Measurements from ENCODE around the gene RFX7.
"Not testable (repeated sequence)": the region's sequence is repeated elsewhere in the genome, so short reads cannot be mapped to it uniquely, and the experiment has no call there.

The RFX7 gene

DNA sequence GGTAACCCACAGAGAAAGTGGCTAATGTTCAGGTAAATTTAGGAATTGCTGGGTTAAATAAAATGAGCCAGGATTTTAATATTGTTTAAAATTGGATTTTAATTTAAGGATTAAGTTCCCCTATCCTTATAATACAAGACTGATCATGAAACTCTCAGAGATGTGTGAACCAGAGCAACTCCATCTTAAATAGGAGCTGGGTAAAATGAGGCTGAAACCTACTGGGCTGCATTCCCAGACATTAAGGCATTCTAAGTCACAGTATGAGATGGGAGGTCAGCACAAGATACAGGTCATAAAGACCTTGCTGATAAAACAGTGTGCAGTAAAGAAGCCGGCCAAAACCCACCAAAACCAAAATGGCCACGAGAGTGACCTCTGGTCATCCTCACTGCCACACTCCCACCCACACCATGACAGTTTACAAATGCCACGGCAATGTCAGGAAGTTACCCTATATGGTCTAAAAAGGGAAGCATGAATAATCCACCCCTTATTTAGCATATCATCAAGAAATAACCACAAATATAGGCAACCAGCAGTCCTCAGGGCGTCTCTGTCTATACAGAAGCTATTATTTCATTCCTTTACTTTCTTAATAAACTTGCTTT, 40.3 kb downstream of the RFX7 start:
- not testable (repeated sequence) for H3K36me3 ChIP-seq (ENCODE audit: control insufficient read depth, insufficient read depth, low read length); H3K27ac ChIP-seq (ENCODE audit: low read depth, low read length); H3K9ac ChIP-seq (ENCODE audit: low read depth, low read length); H3K4me3 ChIP-seq (ENCODE audit: low read depth, low read length); H3K9me3 ChIP-seq (ENCODE audit: control insufficient read depth, insufficient read depth, low read length); H3K27me3 ChIP-seq (ENCODE audit: control insufficient read depth, insufficient read depth, low read length)
- peaks cover 26% of the 10 kb centered on the region for H3K4me1 ChIP-seq (ENCODE audit: control insufficient read depth, insufficient read depth, low read length)

DNA sequence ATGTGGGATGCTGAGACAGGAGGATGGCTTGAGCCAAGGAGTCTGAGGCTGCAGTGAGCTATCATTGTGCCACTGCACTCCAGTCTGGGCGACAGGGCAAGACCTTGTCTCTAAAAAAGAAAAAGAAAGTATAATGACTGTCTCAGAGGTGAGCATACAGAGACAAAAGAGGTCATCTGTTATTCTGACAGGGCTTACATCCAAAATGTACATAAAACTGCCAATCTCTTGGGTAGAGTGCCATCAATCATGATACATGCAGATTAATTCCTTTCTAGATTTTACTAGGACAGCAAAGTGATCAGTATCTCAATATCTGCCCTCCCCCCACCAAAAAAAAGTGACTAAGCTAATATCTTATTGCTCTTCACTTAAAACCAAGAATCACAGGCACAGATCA, 41.0 kb downstream of the RFX7 start:
- no peaks in the 10 kb centered on the region for H3K9me3 ChIP-seq (ENCODE audit: control insufficient read depth, insufficient read depth, low read length)
- no peak overlapping the region for H3K27ac ChIP-seq (ENCODE audit: low read depth, low read length)
- H3K4me3 ChIP-seq (ENCODE audit: low read depth, low read length) = no peak overlapping the region
- H3K4me1 ChIP-seq (ENCODE audit: control insufficient read depth, insufficient read depth, low read length) = peaks cover 19% of the 10 kb centered on the region
- H3K9ac ChIP-seq (ENCODE audit: low read depth, low read length) = no peak overlapping the region
- peaks cover 6% of the 10 kb centered on the region; the same call in 1 of the 2 replicates for H3K36me3 ChIP-seq (ENCODE audit: control insufficient read depth, insufficient read depth, low read length)
- H3K27me3 ChIP-seq (ENCODE audit: control insufficient read depth, insufficient read depth, low read length) = no peaks in the 10 kb centered on the region

DNA sequence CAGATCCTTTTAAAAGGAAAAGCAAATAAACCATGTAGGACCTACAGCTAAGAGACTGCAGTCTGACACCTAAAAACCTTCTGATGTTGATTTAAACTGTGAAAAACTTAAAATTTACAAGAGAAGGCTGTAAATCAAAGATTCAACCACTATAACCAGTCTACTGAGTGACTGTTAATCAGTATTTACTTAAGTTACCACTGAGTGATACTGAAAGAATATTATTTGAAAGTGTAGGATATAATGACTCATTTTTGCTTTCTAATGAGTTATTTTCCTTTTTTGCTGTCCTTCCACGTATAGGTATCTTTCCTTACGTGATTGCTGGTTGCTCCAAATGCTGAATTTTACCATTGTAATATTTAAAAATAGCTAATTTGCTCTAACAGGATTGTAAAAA, 44.6 kb downstream of the RFX7 start:
- Histone ChIP-seq H3K9ac (ENCODE audit: low read depth, low read length) (no peak overlapping the region), H3K27ac (ENCODE audit: low read depth, low read length) (no peak overlapping the region), H3K4me1 (ENCODE audit: control insufficient read depth, insufficient read depth, low read length) (no peaks in the 10 kb centered on the region), H3K9me3 (ENCODE audit: control insufficient read depth, insufficient read depth, low read length) (no peaks in the 10 kb centered on the region), H3K27me3 (ENCODE audit: control insufficient read depth, insufficient read depth, low read length) (no peaks in the 10 kb centered on the region), H3K36me3 (ENCODE audit: control insufficient read depth, insufficient read depth, low read length) (peaks cover 6% of the 10 kb centered on the region; the same call in 1 of the 2 replicates), H3K4me3 (ENCODE audit: low read depth, low read length) (no peak overlapping the region)

DNA sequence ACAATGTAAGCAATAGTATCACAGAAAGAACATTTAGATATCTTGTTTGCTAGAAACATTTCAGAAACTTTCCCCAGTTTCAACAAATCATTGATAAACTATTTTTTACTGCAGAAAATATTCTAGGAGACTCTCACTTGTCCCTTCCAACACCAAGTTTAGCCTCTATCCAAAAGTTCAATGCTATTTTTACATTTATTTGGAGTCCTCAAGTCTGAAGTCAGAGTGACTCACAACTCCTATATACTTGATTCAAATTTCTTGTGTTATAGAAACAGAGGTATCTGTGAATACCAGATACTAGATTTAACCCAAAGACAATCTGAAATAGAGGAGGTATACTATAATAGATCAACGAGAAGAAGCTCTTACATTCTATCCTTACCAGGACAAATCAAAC, 49.6 kb downstream of the RFX7 start:
- H3K9ac ChIP-seq (ENCODE audit: low read depth, low read length) = no peak overlapping the region
- no peak overlapping the region for H3K4me3 ChIP-seq (ENCODE audit: low read depth, low read length)
- H3K27ac ChIP-seq (ENCODE audit: low read depth, low read length) = no peak overlapping the region
- H3K4me1 ChIP-seq (ENCODE audit: control insufficient read depth, insufficient read depth, low read length) = no peaks in the 10 kb centered on the region
- no peaks in the 10 kb centered on the region for H3K27me3 ChIP-seq (ENCODE audit: control insufficient read depth, insufficient read depth, low read length)
- H3K36me3 ChIP-seq (ENCODE audit: control insufficient read depth, insufficient read depth, low read length) = no peaks in the 10 kb centered on the region
- no peaks in the 10 kb centered on the region for H3K9me3 ChIP-seq (ENCODE audit: control insufficient read depth, insufficient read depth, low read length)

DNA sequence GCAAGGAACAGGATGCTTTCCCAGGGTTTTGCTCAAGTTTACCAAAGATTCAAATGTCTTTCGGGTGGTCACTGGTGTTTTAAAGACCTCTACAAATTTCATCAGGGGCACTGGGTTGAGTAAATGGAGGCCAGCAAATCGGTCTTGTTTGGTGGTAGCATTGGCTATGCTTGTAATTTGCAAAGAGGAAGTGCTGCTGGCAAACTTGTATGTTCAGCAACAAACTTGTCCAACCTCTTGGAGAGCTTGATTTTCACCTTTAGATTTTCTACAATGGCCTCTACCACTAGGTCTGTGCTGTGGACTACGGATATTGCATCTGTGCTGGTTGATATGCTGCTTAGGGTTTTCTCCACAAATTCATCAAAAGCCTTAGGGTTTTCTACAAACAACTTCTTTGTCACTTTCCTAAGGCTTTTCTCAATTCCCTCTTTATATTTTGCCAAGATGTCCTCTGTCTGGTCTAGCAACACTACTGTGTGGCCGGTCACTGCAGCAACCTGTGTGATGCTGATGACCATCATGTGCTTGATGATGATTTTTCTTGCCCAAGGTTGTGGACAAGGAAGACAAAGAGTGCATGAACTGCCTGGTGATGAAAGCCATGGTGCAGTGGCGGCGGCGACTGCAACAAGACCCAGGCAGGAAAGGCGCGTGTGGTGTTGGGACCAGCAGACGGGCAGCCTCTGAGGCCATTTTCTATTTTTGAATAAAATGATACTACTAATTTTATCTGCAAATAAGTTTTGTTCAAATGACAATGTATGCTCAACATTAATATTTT, 50.8 kb downstream of the RFX7 start:
- Histone ChIP-seq H3K9ac (ENCODE audit: low read depth, low read length) (no peak overlapping the region), H3K4me3 (ENCODE audit: low read depth, low read length) (no peak overlapping the region), H3K27ac (ENCODE audit: low read depth, low read length) (no peak overlapping the region), H3K27me3 (ENCODE audit: control insufficient read depth, insufficient read depth, low read length) (no peaks in the 10 kb centered on the region), H3K4me1 (ENCODE audit: control insufficient read depth, insufficient read depth, low read length) (no peaks in the 10 kb centered on the region), H3K36me3 (ENCODE audit: control insufficient read depth, insufficient read depth, low read length) (no peaks in the 10 kb centered on the region), H3K9me3 (ENCODE audit: control insufficient read depth, insufficient read depth, low read length) (no peaks in the 10 kb centered on the region)

DNA sequence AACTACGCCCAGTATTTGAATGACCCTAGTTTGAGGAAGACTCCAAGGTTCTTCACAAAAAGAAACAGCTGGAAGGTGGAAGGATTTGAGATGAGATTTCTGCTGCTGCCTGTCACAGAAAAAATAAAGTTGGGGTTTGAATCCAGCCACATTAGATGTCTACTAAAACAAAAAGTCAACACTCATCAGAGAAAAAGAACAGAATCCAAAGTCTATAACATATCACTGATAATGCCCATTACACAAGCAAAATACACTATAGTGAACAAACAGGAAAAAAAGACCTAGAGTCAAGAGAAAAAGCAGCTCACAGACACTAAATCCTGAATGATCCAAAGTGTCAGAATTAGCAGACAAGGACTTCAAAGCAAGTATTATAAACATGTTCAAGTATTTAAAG, 56.0 kb downstream of the RFX7 start:
- Histone ChIP-seq H3K27ac (ENCODE audit: low read depth, low read length) (no peak overlapping the region), H3K4me1 (ENCODE audit: control insufficient read depth, insufficient read depth, low read length) (no peaks in the 10 kb centered on the region), H3K9ac (ENCODE audit: low read depth, low read length) (no peak overlapping the region), H3K36me3 (ENCODE audit: control insufficient read depth, insufficient read depth, low read length) (no peaks in the 10 kb centered on the region), H3K9me3 (ENCODE audit: control insufficient read depth, insufficient read depth, low read length) (no peaks in the 10 kb centered on the region), H3K27me3 (ENCODE audit: control insufficient read depth, insufficient read depth, low read length) (no peaks in the 10 kb centered on the region), H3K4me3 (ENCODE audit: low read depth, low read length) (no peak overlapping the region)

DNA sequence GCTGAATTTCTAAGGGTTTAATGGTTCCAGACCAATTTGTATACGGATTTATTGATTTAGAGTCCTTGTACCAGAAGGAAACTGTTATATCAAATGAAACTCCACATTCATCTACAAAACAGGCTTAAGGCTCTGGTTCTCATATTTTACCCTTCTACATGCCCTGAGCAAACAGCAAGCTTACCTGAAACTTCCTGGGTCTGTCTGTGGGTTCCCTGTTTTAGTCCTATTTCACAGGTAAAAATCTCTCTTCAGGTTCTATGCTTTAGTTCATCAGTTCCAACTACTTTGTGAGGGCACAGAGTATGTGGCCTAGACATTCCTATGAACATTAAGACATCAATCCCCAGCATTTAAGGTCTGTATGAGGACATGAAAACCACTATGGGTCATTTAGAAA, 57.7 kb downstream of the RFX7 start:
- no peak overlapping the region for H3K4me3 ChIP-seq (ENCODE audit: low read depth, low read length)
- no peaks in the 10 kb centered on the region for H3K9me3 ChIP-seq (ENCODE audit: control insufficient read depth, insufficient read depth, low read length)
- no peaks in the 10 kb centered on the region for H3K36me3 ChIP-seq (ENCODE audit: control insufficient read depth, insufficient read depth, low read length)
- H3K4me1 ChIP-seq (ENCODE audit: control insufficient read depth, insufficient read depth, low read length) = no peaks in the 10 kb centered on the region
- no peaks in the 10 kb centered on the region for H3K27me3 ChIP-seq (ENCODE audit: control insufficient read depth, insufficient read depth, low read length)
- no peak overlapping the region for H3K27ac ChIP-seq (ENCODE audit: low read depth, low read length)
- H3K9ac ChIP-seq (ENCODE audit: low read depth, low read length) = no peak overlapping the region

DNA sequence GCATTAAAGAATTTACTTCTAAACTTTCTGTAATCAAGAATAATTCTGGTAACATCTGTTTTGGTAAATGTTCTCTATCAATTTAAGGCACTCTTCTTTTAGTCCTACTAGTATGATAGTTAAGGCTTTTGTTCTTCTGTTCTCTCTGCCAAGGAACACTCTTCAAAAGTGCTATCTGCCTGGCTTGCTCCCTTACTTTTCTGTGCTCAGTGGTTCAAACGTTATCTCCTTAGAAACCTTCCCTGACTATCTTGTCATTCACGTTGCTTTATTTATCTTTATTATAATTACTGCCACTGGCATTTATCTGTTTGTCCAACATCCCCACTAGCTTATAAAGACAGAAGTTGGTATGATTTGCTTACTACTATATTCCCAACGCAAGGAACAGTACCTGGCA, 59.2 kb downstream of the RFX7 start:
- Histone ChIP-seq H3K9ac (ENCODE audit: low read depth, low read length) (no peak overlapping the region), H3K9me3 (ENCODE audit: control insufficient read depth, insufficient read depth, low read length) (no peaks in the 10 kb centered on the region), H3K27ac (ENCODE audit: low read depth, low read length) (no peak overlapping the region), H3K4me3 (ENCODE audit: low read depth, low read length) (no peak overlapping the region), H3K4me1 (ENCODE audit: control insufficient read depth, insufficient read depth, low read length) (no peaks in the 10 kb centered on the region), H3K36me3 (ENCODE audit: control insufficient read depth, insufficient read depth, low read length) (no peaks in the 10 kb centered on the region), H3K27me3 (ENCODE audit: control insufficient read depth, insufficient read depth, low read length) (no peaks in the 10 kb centered on the region)

DNA sequence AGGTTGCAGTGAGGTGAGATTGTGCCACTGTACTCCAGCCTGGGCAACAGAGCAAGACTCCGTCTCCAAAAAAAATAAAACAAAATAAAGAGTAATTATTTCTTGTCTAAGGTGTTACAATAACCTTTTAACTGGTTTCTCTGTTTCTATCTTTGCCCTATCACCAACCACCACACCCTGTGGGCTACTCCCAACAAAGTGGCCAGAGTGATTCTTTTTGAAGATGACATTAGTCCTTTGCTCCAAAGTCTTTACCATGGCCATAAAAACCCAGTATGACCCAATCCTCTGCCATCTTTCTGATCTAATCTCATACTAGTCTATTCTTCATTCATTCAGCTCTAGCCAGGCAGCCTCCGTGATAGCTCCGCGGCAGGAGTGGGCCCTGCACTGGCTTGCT, 62.8 kb downstream of the RFX7 start:
- no peaks in the 10 kb centered on the region for H3K9me3 ChIP-seq (ENCODE audit: control insufficient read depth, insufficient read depth, low read length)
- no peaks in the 10 kb centered on the region for H3K4me1 ChIP-seq (ENCODE audit: control insufficient read depth, insufficient read depth, low read length)
- H3K36me3 ChIP-seq (ENCODE audit: control insufficient read depth, insufficient read depth, low read length) = no peaks in the 10 kb centered on the region
- no peak overlapping the region for H3K27ac ChIP-seq (ENCODE audit: low read depth, low read length)
- H3K9ac ChIP-seq (ENCODE audit: low read depth, low read length) = no peak overlapping the region
- H3K27me3 ChIP-seq (ENCODE audit: control insufficient read depth, insufficient read depth, low read length) = no peaks in the 10 kb centered on the region
- no peak overlapping the region for H3K4me3 ChIP-seq (ENCODE audit: low read depth, low read length)

DNA sequence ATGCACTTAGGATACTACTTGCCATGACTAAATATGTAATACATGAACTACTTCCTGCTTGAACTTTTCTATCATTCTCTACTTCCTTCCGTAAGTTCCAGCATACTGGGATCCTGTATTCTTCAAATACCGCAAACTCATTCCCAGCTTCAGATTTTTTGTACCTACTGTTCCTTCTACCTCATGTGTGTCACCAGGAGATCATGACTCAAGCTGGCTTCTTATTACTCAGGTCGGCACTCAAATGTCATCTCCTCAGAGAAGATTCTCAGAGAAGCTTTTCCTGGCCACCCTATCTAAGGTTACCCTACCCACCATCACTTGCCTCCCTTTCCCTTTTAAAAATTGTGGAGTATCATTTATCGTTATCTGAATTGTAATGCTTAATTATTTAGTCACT, 66.7 kb downstream of the RFX7 start:
- Histone ChIP-seq H3K4me3 (ENCODE audit: low read depth, low read length) (no peak overlapping the region), H3K36me3 (ENCODE audit: control insufficient read depth, insufficient read depth, low read length) (peaks cover 18% of the 10 kb centered on the region), H3K4me1 (ENCODE audit: control insufficient read depth, insufficient read depth, low read length) (no peaks in the 10 kb centered on the region), H3K27ac (ENCODE audit: low read depth, low read length) (no peak overlapping the region), H3K9ac (ENCODE audit: low read depth, low read length) (no peak overlapping the region), H3K27me3 (ENCODE audit: control insufficient read depth, insufficient read depth, low read length) (no peaks in the 10 kb centered on the region), H3K9me3 (ENCODE audit: control insufficient read depth, insufficient read depth, low read length) (no peaks in the 10 kb centered on the region)

DNA sequence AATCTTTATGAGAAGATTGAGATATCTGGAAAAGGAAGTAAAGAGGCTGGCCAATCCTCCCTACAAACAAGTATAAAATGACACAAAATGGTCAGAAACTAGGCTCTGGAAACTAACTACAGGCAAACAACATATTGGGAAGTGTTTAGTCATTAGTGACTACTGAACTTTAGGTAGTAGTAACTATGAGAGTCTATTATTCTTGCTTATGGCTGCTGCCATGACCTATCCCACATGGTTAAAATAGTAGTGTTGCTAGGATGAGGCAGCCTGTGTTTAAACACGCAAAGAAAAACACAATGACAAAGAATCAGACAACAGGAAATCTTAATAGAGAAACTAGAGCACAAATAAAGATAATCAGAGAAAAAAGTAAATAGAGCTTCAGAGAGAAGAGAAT, 67.9 kb downstream of the RFX7 start:
- Histone ChIP-seq H3K4me3 (ENCODE audit: low read depth, low read length) (no peak overlapping the region), H3K9ac (ENCODE audit: low read depth, low read length) (no peak overlapping the region), H3K27ac (ENCODE audit: low read depth, low read length) (no peak overlapping the region), H3K9me3 (ENCODE audit: control insufficient read depth, insufficient read depth, low read length) (no peaks in the 10 kb centered on the region), H3K36me3 (ENCODE audit: control insufficient read depth, insufficient read depth, low read length) (peaks cover 22% of the 10 kb centered on the region), H3K4me1 (ENCODE audit: control insufficient read depth, insufficient read depth, low read length) (no peaks in the 10 kb centered on the region), H3K27me3 (ENCODE audit: control insufficient read depth, insufficient read depth, low read length) (no peaks in the 10 kb centered on the region)
